ENCODE data around the gene STK24.

STK24 gene

DNA sequence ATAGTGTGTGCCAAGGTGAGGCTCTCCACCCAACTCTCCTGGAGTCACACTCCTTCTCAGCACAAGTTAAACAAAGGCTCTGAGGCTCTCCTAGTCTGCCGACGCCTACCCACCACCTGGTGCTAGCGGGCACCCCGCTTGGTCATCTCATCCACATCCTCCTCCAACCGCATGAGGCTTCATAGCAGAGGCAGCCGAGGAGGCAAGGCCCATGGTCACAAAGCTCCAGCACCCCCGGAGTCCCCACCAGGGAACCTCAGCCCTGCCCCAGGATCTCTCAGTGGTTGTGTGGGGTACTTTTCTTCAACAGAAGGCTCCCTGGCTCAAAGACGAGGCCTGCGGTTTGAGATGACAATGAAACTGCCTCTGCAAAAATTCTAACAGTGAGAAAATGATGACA is 43.0 kb downstream of the STK24 start:
- TF ChIP-seq BACH2 (CRISPR knock-in tag; IDR thresholded peaks at IDR 0.05; ENCODE audit: borderline replicate concordance) (no peak), TOX (CRISPR knock-in tag; IDR thresholded peaks at IDR 0.05; ENCODE audit: borderline replicate concordance) (no peak), OSR1 (CRISPR knock-in tag; IDR thresholded peaks at IDR 0.05) (no peak), TCF4 (CRISPR knock-in tag; IDR thresholded peaks at IDR 0.05; ENCODE audit: borderline replicate concordance) (no peak), ESRRG (CRISPR knock-in tag; IDR thresholded peaks at IDR 0.05) (no peak), RARB (CRISPR knock-in tag; IDR thresholded peaks at IDR 0.05) (no peak), ISL1 (CRISPR knock-in tag; IDR thresholded peaks at IDR 0.05) (no peak), ZFP3 (CRISPR knock-in tag; IDR thresholded peaks at IDR 0.05) (no peak), ZFP30 (CRISPR knock-in tag; IDR thresholded peaks at IDR 0.05) (no peak), ZNF70 (CRISPR knock-in tag; IDR thresholded peaks at IDR 0.05) (no peak), CSDC2 (CRISPR knock-in tag; IDR thresholded peaks at IDR 0.05) (no peak), ZNF565 (CRISPR knock-in tag; conservative IDR thresholded peaks at IDR 0.05; ENCODE audit: low read depth) (no peak)
- TF ChIP-seq, protein P1, sequence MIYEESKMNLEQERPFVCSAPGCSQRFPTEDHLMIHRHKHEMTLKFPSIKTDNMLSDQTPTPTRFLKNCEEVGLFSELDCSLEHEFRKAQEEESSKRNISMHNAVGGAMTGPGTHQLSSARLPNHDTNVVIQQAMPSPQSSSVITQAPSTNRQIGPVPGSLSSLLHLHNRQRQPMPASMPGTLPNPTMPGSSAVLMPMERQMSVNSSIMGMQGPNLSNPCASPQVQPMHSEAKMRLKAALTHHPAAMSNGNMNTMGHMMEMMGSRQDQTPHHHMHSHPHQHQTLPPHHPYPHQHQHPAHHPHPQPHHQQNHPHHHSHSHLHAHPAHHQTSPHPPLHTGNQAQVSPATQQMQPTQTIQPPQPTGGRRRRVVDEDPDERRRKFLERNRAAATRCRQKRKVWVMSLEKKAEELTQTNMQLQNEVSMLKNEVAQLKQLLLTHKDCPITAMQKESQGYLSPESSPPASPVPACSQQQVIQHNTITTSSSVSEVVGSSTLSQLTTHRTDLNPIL (CRISPR knock-in tag; IDR thresholded peaks at IDR 0.05; ENCODE audit: low read depth), result no peak
- TF ChIP-seq, protein P2, sequence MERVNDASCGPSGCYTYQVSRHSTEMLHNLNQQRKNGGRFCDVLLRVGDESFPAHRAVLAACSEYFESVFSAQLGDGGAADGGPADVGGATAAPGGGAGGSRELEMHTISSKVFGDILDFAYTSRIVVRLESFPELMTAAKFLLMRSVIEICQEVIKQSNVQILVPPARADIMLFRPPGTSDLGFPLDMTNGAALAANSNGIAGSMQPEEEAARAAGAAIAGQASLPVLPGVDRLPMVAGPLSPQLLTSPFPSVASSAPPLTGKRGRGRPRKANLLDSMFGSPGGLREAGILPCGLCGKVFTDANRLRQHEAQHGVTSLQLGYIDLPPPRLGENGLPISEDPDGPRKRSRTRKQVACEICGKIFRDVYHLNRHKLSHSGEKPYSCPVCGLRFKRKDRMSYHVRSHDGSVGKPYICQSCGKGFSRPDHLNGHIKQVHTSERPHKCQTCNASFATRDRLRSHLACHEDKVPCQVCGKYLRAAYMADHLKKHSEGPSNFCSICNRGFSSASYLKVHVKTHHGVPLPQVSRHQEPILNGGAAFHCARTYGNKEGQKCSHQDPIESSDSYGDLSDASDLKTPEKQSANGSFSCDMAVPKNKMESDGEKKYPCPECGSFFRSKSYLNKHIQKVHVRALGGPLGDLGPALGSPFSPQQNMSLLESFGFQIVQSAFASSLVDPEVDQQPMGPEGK (CRISPR knock-in tag; IDR thresholded peaks at IDR 0.05; ENCODE audit: borderline replicate concordance), result no peak
- TF ChIP-seq, protein P3, sequence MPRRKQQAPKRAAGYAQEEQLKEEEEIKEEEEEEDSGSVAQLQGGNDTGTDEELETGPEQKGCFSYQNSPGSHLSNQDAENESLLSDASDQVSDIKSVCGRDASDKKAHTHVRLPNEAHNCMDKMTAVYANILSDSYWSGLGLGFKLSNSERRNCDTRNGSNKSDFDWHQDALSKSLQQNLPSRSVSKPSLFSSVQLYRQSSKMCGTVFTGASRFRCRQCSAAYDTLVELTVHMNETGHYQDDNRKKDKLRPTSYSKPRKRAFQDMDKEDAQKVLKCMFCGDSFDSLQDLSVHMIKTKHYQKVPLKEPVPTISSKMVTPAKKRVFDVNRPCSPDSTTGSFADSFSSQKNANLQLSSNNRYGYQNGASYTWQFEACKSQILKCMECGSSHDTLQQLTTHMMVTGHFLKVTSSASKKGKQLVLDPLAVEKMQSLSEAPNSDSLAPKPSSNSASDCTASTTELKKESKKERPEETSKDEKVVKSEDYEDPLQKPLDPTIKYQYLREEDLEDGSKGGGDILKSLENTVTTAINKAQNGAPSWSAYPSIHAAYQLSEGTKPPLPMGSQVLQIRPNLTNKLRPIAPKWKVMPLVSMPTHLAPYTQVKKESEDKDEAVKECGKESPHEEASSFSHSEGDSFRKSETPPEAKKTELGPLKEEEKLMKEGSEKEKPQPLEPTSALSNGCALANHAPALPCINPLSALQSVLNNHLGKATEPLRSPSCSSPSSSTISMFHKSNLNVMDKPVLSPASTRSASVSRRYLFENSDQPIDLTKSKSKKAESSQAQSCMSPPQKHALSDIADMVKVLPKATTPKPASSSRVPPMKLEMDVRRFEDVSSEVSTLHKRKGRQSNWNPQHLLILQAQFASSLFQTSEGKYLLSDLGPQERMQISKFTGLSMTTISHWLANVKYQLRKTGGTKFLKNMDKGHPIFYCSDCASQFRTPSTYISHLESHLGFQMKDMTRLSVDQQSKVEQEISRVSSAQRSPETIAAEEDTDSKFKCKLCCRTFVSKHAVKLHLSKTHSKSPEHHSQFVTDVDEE (CRISPR knock-in tag; IDR thresholded peaks at IDR 0.05), result no peak
- TF ChIP-seq, protein P4, sequence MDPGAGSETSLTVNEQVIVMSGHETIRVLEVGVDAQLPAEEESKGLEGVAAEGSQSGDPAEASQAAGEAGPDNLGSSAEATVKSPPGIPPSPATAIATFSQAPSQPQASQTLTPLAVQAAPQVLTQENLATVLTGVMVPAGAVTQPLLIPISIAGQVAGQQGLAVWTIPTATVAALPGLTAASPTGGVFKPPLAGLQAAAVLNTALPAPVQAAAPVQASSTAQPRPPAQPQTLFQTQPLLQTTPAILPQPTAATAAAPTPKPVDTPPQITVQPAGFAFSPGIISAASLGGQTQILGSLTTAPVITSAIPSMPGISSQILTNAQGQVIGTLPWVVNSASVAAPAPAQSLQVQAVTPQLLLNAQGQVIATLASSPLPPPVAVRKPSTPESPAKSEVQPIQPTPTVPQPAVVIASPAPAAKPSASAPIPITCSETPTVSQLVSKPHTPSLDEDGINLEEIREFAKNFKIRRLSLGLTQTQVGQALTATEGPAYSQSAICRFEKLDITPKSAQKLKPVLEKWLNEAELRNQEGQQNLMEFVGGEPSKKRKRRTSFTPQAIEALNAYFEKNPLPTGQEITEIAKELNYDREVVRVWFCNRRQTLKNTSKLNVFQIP (CRISPR knock-in tag; IDR thresholded peaks at IDR 0.05; ENCODE audit: borderline replicate concordance, low read depth), result no peak
- TF ChIP-seq, protein P5, sequence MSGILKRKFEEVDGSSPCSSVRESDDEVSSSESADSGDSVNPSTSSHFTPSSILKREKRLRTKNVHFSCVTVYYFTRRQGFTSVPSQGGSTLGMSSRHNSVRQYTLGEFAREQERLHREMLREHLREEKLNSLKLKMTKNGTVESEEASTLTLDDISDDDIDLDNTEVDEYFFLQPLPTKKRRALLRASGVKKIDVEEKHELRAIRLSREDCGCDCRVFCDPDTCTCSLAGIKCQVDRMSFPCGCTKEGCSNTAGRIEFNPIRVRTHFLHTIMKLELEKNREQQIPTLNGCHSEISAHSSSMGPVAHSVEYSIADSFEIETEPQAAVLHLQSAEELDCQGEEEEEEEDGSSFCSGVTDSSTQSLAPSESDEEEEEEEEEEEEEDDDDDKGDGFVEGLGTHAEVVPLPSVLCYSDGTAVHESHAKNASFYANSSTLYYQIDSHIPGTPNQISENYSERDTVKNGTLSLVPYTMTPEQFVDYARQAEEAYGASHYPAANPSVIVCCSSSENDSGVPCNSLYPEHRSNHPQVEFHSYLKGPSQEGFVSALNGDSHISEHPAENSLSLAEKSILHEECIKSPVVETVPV (CRISPR knock-in tag; IDR thresholded peaks at IDR 0.05), result no peak
- no peak for ATAC-seq

DNA sequence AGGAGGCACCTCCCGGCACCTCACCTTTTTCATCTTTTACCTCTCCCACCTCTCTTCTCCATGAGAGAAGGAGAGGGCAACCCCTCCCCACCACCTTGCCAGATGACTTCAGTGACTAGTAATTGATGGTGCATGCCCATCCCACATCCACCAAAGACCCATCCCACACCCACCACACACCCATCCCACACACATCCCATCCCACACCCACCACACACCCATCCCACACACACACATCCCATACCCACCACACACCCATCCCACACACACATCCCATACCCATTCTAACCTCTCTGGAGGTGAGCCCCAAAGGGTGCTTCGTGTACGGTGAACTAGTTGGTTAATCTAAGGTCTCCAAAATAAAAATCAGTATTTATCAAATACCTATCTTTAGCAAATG is 44.7 kb downstream of the STK24 start:
- ATAC-seq, result no peak
- TF ChIP-seq ZNF8 (CRISPR knock-in tag; IDR thresholded peaks at IDR 0.05), result no peak
- no peak for TF ChIP-seq CSDC2 (CRISPR knock-in tag; IDR thresholded peaks at IDR 0.05)
- no peak for TF ChIP-seq ISL1 (CRISPR knock-in tag; IDR thresholded peaks at IDR 0.05)
- no peak for TF ChIP-seq ZNF565 (CRISPR knock-in tag; conservative IDR thresholded peaks at IDR 0.05; ENCODE audit: low read depth)
- no peak for TF ChIP-seq ARNTL (CRISPR knock-in tag; IDR thresholded peaks at IDR 0.05; ENCODE audit: borderline replicate concordance, low read depth)
- no peak for TF ChIP-seq ZFP30 (CRISPR knock-in tag; IDR thresholded peaks at IDR 0.05)
- no peak for TF ChIP-seq GLIS3 (CRISPR knock-in tag; IDR thresholded peaks at IDR 0.05)
- TF ChIP-seq ZFP3 (CRISPR knock-in tag; IDR thresholded peaks at IDR 0.05), result no peak
- TF ChIP-seq ZC3H10 (CRISPR knock-in tag; IDR thresholded peaks at IDR 0.05), result no peak
- TF ChIP-seq RARB (CRISPR knock-in tag; IDR thresholded peaks at IDR 0.05), result no peak
- TF ChIP-seq PPARA (CRISPR knock-in tag; IDR thresholded peaks at IDR 0.05; ENCODE audit: borderline replicate concordance), result no peak
- TF ChIP-seq, protein P3 (CRISPR knock-in tag; IDR thresholded peaks at IDR 0.05), result no peak
- TF ChIP-seq SNAI2 (CRISPR knock-in tag; IDR thresholded peaks at IDR 0.05), result no peak
- TF ChIP-seq, protein P2 (CRISPR knock-in tag; IDR thresholded peaks at IDR 0.05; ENCODE audit: borderline replicate concordance), result no peak
- no peak for TF ChIP-seq TCF4 (CRISPR knock-in tag; IDR thresholded peaks at IDR 0.05; ENCODE audit: borderline replicate concordance)
- TF ChIP-seq OSR1 (CRISPR knock-in tag; IDR thresholded peaks at IDR 0.05), result no peak
- TF ChIP-seq, protein P5 (CRISPR knock-in tag; IDR thresholded peaks at IDR 0.05), result no peak
- no peak for TF ChIP-seq ESRRG (CRISPR knock-in tag; IDR thresholded peaks at IDR 0.05)
